IMR-90 (cell line): ENCODE results near the gene ABHD3. TPM values are rescaled to one million over a fixed set of nuclear protein-coding genes. Genes with fewer than 3 reads are reported as not detected.

ENCODE experiments used
- ATAC-seq: fragments of 200-7000 bp; cut with Tn5 transposase; 2 replicates; pipeline ENCODE4 v1.9.1; 2020; ENCODE audit warnings: low read depth, mild to moderate bottlenecking, moderate library complexity
- BruUV-seq: library from RNA; stranded (reverse); fragments of 400-500 nt; replicated peaks from 2 replicates; lab custom pipeline; 2021; lab: Mats Ljungman, UMichigan
- CTCF ChIA-PET: fragments of 300-600 bp; formaldehyde crosslinking; extraction: SDS; loops from one replicate; lab custom pipeline; 2021; ENCODE audit warnings: antibody characterized with exemption; lab: Yijun Ruan, JAX
- POLR2A ChIA-PET: fragments of 300-600 bp; sonication (Branson Sonifier 250); formaldehyde crosslinking; loops from one replicate; lab custom pipeline; 2022; ENCODE audit warnings: antibody characterized with exemption; ENCODE audit not compliant: unreplicated experiment; lab: Charles Lee
- DNase-seq: peaks from one replicate; pipeline ENCODE4 v3.0.0; 2013
- H2AFZ ChIP-seq: replicated peaks from 2 replicates; pipeline ENCODE3; 2013; ENCODE audit warnings: low read length, mild to moderate bottlenecking; ENCODE audit not compliant: poor library complexity
- H2AK5ac ChIP-seq: 2 replicates; pipeline ENCODE4 v1.6.1; 2013; ENCODE audit warnings: low read depth, low read length, inconsistent platforms
- H2AK9ac ChIP-seq: replicated peaks from 2 replicates; pipeline ENCODE3; 2013; ENCODE audit warnings: mild to moderate bottlenecking, low read depth, low read length, moderate library complexity; ENCODE audit not compliant: poor library complexity
- H2BK120ac ChIP-seq: 2 replicates; pipeline ENCODE4 v1.6.1; 2013; ENCODE audit warnings: low read depth, low read length, inconsistent platforms
- H2BK15ac ChIP-seq: 3 replicates; pipeline ENCODE4 v1.6.1; 2013; ENCODE audit warnings: low read depth, low read length, inconsistent platforms
- H2BK20ac ChIP-seq: 2 replicates; pipeline ENCODE4 v1.6.1; 2013; ENCODE audit warnings: low read depth, mild to moderate bottlenecking, inconsistent platforms, low read length, moderate library complexity
- H2BK5ac ChIP-seq: 2 replicates; pipeline ENCODE4 v1.6.1; 2013; ENCODE audit warnings: mild to moderate bottlenecking, low read depth, low read length, inconsistent platforms; ENCODE audit not compliant: poor library complexity, severe bottlenecking
- H3K14ac ChIP-seq: replicated peaks from 2 replicates; pipeline ENCODE4 v1.6.1; 2013; ENCODE audit warnings: low read depth, low read length, inconsistent platforms
- H3K18ac ChIP-seq: 2 replicates; pipeline ENCODE4 v1.6.1; 2013; ENCODE audit warnings: low read depth, low read length, control low read depth
- H3K23ac ChIP-seq: 2 replicates; pipeline ENCODE4 v1.6.1; 2013; ENCODE audit warnings: low read depth, low read length, inconsistent platforms
- H3K27ac ChIP-seq: 2 replicates; pipeline ENCODE4 v1.5.1; 2013; ENCODE audit warnings: mild to moderate bottlenecking, control low read depth, low read length; ENCODE audit not compliant: insufficient read depth
- H3K27me3 ChIP-seq: 2 replicates; pipeline ENCODE4 v1.6.1; 2013; ENCODE audit warnings: low read length; ENCODE audit not compliant: control insufficient read depth, insufficient read depth
- H3K36me3 ChIP-seq: 2 replicates; pipeline ENCODE4 v1.6.1; 2013; ENCODE audit warnings: low read length, mixed read lengths; ENCODE audit not compliant: control insufficient read depth, insufficient read depth
- H3K4ac ChIP-seq: 2 replicates; pipeline ENCODE4 v1.6.1; 2013; ENCODE audit warnings: low read depth, low read length, inconsistent platforms
- H3K4me1 ChIP-seq: 2 replicates; pipeline ENCODE4 v1.6.1; 2013; ENCODE audit warnings: low read length, mixed read lengths; ENCODE audit not compliant: control insufficient read depth, insufficient read depth
- H3K4me2 ChIP-seq: 2 replicates; pipeline ENCODE4 v1.6.1; 2013; ENCODE audit warnings: low read depth, mild to moderate bottlenecking, control low read depth, low read length, moderate library complexity
- H3K4me3 ChIP-seq: 2 replicates; pipeline ENCODE4 v1.5.1; 2013; ENCODE audit warnings: low read depth, mild to moderate bottlenecking, control low read depth, low read length, moderate library complexity; ENCODE audit not compliant: insufficient read depth
- H3K56ac ChIP-seq: 2 replicates; pipeline ENCODE4 v1.6.1; 2013; ENCODE audit warnings: low read length, inconsistent platforms; ENCODE audit not compliant: insufficient read depth; ENCODE audit errors: extremely low read depth
- H3K79me1 ChIP-seq, 2 experiments: 2 replicates each; pipeline ENCODE4 v1.6.1; 2013; ENCODE audit warnings: low read length in 2 of 2, inconsistent platforms in 1 of 2, low read depth in 1 of 2
- H3K9ac ChIP-seq: 2 replicates; pipeline ENCODE4 v1.6.1; 2013; ENCODE audit warnings: low read depth, low read length, control low read depth
- H3K9me1 ChIP-seq: 2 replicates; pipeline ENCODE4 v1.6.1; 2013; ENCODE audit warnings: low read length, inconsistent platforms; ENCODE audit not compliant: insufficient read depth
- H3K9me3 ChIP-seq: 2 replicates; pipeline ENCODE4 v1.6.1; 2013; ENCODE audit warnings: low read length; ENCODE audit not compliant: control insufficient read depth, insufficient read depth
- H4K20me1 ChIP-seq: 2 replicates; pipeline ENCODE4 v1.6.1; 2013; ENCODE audit warnings: low read length, inconsistent platforms; ENCODE audit not compliant: insufficient read depth
- H4K5ac ChIP-seq: 2 replicates; pipeline ENCODE4 v1.6.1; 2013; ENCODE audit warnings: mild to moderate bottlenecking, low read depth, low read length, control low read depth
- H4K8ac ChIP-seq, 2 experiments: 2 replicates each; pipeline ENCODE4 v1.6.1; 2013; ENCODE audit warnings: low read depth in 2 of 2, low read length in 2 of 2, control low read depth in 1 of 2, inconsistent platforms in 1 of 2
- H4K91ac ChIP-seq: 2 replicates; pipeline ENCODE4 v1.6.1; 2013; ENCODE audit warnings: low read depth, low read length, inconsistent platforms; ENCODE audit not compliant: insufficient read depth
- CEBPB ChIP-seq: IDR thresholded peaks from 2 replicates; pipeline ENCODE4 v1.6.1; 2012; ENCODE audit warnings: low read depth, low read length, improper control_type of control experiment
- NFE2L2 ChIP-seq: fragments of 150-350 bp; IDR thresholded peaks from 2 replicates; pipeline ENCODE4 v1.6.1; 2016; ENCODE audit warnings: low read depth, mild to moderate bottlenecking, low read length
- WGBS, 2 experiments: methylation state at CpG; one replicate each; pipeline versions ENCODE4 v1.1.5 to v1.1.7; 2013; ENCODE audit warnings: missing lambda C conversion rate in 2 of 2; ENCODE audit not compliant: insufficient read length in 1 of 2; ENCODE audit errors: extremely low coverage in 2 of 2; 5-methylcytosine and 5-hydroxymethylcytosine counted together
- dilution Hi-C: fragments of 300-500 bp; cut with HindIII; formaldehyde crosslinking; loops from one replicate; pipeline ENCODE4 v1.14.3; 2018; ENCODE audit warnings: low sequenced_read_pairs; ENCODE audit not compliant: unreplicated experiment
- in situ Hi-C: fragments of 300-500 bp; cut with MboI; formaldehyde crosslinking; loops from 3 replicates; pipeline ENCODE4 v1.14.3; 2019; ENCODE audit warnings: low sequenced_read_pairs, inconsistent platforms, mixed read lengths
- intact Hi-C: fragments of 100-400 bp; cut with micrococcal nuclease; formaldehyde crosslinking; loops from 2 replicates; pipeline ENCODE4 v1.10.0; 2022
- polyA plus RNA-seq, 3 experiments: library from polyadenylated mRNA; depleted of rRNA; stranded (reverse); fragments of >200 nt; gene quantifications; 2 replicates each; pipeline ENCODE4 v1.2.3, GENCODE V29; 2012; ENCODE audit warnings: low replicate concordance in 1 of 3
- total RNA-seq: library from RNA; depleted of rRNA; stranded (reverse); fragments of >200 nt; gene quantifications from 2 replicates; pipeline ENCODE4 v1.2.3, GENCODE V29; 2012

The ABHD3 gene
- total and polyA plus RNA-seq, 2 of the 4 experiments (the other 2 are of a cell fraction), result 4.5 to 5.5 TPM

GRCh38 chr18:21663578-21663977, 41.0 kb downstream of the ABHD3 start:
- no peak overlapping the region for H3K27ac ChIP-seq
- no peak overlapping the region for H2AK9ac ChIP-seq
- DNase-seq, result no peak
- no TSS peak for BruUV-seq
- H3K36me3 ChIP-seq, result no peaks in the 10 kb centered on the region; the same call in 1 of the 2 replicates
- in situ Hi-C loops, result no loop called here
- no peak overlapping the region for H3K4me3 ChIP-seq
- H2BK20ac ChIP-seq, result no peak overlapping the region
- no peak overlapping the region for H2BK120ac ChIP-seq
- no peak overlapping the region for H4K91ac ChIP-seq
- no peaks in the 10 kb centered on the region for H3K9me3 ChIP-seq
- H2BK15ac ChIP-seq, result no peak overlapping the region
- no peak overlapping the region for H2AFZ ChIP-seq
- ATAC-seq, result no peak
- ChIA-PET POLR2A (no interaction called here), CTCF (interaction anchor here (1.1 kb wide), 1 partner anchor 35 kb away, joined by 3 read pairs; no protein-coding TSS in a partner anchor)
- no peak overlapping the region for H3K4ac ChIP-seq
- H3K14ac ChIP-seq, result no peak overlapping the region
- no peaks in the 10 kb centered on the region for H4K20me1 ChIP-seq
- H4K5ac ChIP-seq, result no peak overlapping the region
- H2AK5ac ChIP-seq, result no peak overlapping the region
- no peaks in the 10 kb centered on the region for H3K4me1 ChIP-seq
- no peak overlapping the region for H3K4me2 ChIP-seq
- H3K23ac ChIP-seq, result no peak overlapping the region
- 0 out of 2 replicates have a peak, but pooled peaks cover 6% of the 10 kb centered on the region for H3K9me1 ChIP-seq
- no peaks in the 10 kb centered on the region for H3K79me1 ChIP-seq
- intact Hi-C loops, result loop anchor here (10.0 kb wide), 1 partner anchor 61 kb away; no protein-coding TSS in a partner anchor
- H3K9ac ChIP-seq, result no peak overlapping the region
- H3K18ac ChIP-seq, result no peak overlapping the region
- H2BK5ac ChIP-seq, result no peak overlapping the region
- dilution Hi-C loops, result no loop called here
- no peak overlapping the region for H3K56ac ChIP-seq
- no peaks in the 10 kb centered on the region for H3K27me3 ChIP-seq
- TF ChIP-seq CEBPB (peak; percentile 33; the same call in 1 of the 2 replicates), NFE2L2 (no peak)
- no peak overlapping the region for H4K8ac ChIP-seq
- 82 to 100% methylated on average over 1 to 2 of the region's 7 CpGs for WGBS, 2 experiments
